AG08396 (cell line): ENCODE results near the gene NAA80.
"Not testable (repeated sequence)": the region's sequence is repeated elsewhere in the genome, so short reads cannot be mapped to it uniquely, and the experiment has no call there.

Source experiments
- DNase-seq: peaks from one replicate; pipeline ENCODE4 v3.0.0; 2012; ENCODE audit warnings: low spot score, mixed read lengths

Gene NAA80

DNA sequence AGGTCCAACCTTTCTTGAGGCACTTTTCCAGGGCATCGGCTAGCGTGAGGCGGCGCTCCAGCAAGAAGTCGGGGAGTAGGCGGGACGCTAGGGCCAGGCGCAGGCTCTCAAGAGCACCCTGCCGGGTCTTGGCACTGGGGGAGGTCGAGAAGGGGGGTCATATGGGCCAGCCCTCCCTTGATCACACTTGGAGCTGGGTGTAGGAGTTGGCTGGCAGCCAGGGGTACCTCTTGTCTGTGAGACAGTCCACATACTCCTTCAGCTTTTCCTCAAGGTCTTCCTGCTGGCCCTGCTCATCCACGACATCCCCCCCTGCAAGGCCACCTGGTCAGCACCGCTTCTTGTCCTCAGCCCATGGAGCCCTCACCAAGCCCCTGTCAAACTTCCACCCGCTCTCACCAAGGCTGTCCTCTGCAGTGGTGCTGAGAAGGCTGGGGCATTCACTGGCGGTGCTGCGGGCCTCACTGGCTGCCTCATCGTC lies 9.0 kb downstream of the NAA80 start:
- DNase-seq = no peak

DNA sequence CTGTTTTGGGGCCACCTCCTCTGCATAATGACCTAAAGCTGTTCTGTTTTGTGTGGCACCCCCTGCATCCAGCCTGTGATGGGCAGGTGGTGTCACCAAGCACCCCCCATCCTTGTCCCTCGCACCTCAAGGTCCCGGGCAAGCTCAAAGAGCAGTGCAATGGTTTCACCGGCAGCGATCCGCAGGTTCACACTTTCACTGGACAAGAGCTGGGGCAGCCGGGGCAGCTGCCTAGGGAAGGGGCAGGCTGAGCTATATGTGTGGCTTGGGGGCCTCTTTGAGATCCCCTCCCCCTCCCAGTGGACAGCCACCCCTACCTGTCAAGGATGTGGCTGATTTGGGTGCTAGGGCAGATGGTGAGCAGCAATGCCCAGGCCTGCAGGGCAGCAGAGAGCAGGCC lies 10.1 kb downstream of the NAA80 start:
- DNase-seq = no peak

DNA sequence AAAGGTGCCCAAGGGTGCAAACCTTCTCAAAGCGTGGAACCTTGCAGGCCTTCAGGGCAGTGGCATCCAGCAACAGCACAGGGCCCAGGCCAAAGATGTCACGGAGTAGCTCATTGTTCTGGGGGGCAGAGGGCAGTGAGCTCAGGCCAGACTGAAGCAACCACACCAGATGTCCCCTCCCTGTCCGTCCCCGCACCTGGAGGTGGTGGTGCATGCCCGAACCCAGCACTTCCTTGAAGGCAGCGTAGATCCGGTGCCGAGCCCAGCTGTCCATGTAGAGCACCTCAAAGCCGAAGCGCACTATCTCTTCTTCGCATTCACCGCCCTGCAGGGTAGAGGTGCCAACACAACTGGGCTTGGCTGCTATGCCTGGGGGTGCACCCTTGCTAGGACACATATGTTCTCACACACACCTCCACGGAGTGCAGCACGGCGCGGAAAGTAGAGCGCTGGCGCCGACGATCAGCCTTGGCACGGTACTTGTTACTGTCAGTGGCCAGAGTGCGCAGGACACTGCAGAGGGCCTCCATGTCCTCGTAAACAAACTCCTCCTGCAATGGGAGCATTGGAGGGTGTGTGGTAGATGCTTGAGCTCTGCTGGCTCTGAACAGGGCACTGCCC lies 10.7 kb downstream of the NAA80 start:
- DNase-seq = no peak

DNA sequence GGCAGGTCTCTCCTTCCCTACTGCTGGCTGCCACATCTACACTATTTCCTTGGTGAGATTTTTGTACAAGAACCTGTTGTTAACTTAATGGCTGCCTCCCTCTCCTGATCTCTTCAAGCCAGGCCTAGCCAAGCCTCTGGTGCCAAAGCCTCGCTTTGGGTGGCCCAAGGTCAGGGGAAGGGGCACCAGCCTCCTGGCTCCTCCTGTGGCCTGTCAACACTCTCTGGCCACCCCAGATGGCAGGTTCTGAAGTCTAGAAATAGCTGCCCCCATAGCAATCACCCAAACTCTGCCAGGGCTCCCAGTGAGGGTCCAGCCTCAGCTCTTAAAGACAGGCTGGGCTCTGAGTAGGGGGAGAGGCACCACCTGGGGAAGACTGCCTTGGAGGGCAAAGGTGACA lies 11.9 kb downstream of the NAA80 start:
- no peak for DNase-seq

- no peak for DNase-seq
Measured at GRCh38 chr3:50286322-50287227, 12.6 kb downstream of the NAA80 start.

DNA sequence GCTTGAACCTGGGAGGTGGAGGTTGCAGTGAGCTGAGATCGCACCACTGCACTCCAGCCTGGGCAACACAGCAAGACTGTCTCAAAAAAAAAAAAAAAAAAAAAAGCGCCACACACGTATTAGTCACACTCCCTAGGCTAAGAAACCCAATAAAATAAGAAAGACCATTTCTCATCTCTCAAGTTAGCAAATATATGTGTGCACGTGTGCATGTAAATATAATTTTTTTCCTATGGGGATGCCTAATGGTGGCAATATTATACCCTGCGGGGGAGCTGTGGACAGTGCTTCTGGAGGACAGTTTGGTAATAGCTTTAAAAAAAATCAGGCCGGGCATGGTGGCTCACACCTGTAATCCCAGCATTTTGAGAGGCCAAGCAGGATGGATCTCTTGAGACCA lies 15.1 kb downstream of the NAA80 start:
- not testable (repeated sequence) for DNase-seq

- no peak for DNase-seq
Measured at GRCh38 chr3:50279255-50280016, 19.8 kb downstream of the NAA80 start.

DNA sequence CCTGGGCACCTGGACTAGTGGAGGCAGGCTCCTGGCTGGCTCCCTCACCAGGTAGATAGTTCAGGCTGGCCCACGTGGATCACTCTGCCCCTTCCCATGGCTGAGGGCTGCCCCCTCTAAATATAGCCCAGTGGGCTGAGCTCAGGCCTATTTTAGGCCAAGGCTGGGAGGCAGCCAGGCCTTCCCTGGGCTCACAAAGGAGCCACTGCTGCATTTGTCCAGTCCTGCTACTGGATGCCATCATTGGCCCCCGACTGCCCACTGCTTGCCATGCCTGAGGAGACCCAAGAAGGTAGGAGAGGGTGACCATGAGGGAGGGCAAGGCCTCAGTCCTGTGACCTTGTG lies 20.4 kb downstream of the NAA80 start, which contains the start of gene LSMEM2:
Gene LSMEM2, plus strand, starts transcription at position 208 of the 345 bp plus-strand sequence. Its CDS starts 27 bp downstream, at position 235.
- no peak for DNase-seq

DNA sequence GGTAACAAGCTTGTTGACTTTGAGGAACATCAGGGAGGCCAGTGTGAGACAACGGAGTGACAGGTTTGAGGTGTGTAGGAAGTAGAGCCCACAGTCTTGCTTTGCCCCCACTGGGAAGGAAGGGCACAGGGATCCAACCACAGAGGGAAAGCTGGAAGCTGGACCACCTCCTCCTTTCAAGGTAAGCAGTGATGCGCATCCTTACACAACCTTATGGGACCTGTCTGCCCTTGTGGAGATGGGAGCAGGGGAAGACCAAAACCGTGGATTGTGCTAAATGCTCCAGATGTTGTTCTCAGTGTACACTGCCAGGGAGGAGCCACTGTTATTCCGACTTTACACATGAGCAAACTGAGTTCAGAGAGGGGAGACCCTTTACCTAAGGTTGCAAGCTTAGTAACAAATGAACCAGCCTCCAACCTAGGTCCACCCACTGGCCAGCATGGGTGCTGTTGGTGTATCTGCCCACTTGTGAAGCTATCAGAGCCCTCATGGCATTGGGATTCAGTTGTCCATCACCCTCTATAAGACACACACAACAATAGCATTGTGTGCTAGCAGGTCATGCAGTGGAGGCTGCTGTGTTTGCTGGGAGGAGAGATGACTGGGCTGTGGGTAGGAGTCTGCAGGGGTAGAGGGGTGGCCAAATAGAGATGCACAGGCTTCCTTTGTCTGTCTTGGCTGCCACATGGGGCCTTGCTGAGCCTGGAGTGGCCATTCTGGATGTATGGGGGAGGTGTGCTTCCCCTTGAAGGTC lies 20.9 kb downstream of the NAA80 start:
- no peak for DNase-seq

DNA sequence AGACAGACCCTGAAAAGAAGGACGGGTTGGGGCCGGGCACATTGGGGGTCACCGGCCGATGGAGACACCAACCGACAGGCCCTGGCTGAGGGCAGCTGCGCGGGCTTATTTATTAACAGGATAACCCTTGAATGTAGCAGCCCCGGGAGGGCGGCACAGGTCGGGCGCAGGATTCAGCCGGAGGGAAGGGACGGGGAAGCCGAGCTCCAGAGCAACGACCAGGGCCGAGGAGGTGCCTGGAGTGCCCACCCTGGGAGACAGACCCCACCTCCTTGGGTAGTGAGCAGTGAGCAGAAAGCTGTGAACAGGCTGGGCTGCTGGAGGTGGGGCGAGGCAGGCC lies 22.5 kb downstream of the NAA80 start:
- no peak for DNase-seq

GRCh38 chr3:50275996-50276761 lies 23.0 kb downstream of the NAA80 start:
- DNase-seq = no peak

GRCh38 chr3:50275141-50275995 lies 23.8 kb downstream of the NAA80 start:
- no peak for DNase-seq

- peak; percentile 68 for DNase-seq
Measured at GRCh38 chr3:50274371-50275104, 24.7 kb downstream of the NAA80 start.

GRCh38 chr3:50273689-50274065 lies 25.5 kb downstream of the NAA80 start:
- DNase-seq = no peak

DNA sequence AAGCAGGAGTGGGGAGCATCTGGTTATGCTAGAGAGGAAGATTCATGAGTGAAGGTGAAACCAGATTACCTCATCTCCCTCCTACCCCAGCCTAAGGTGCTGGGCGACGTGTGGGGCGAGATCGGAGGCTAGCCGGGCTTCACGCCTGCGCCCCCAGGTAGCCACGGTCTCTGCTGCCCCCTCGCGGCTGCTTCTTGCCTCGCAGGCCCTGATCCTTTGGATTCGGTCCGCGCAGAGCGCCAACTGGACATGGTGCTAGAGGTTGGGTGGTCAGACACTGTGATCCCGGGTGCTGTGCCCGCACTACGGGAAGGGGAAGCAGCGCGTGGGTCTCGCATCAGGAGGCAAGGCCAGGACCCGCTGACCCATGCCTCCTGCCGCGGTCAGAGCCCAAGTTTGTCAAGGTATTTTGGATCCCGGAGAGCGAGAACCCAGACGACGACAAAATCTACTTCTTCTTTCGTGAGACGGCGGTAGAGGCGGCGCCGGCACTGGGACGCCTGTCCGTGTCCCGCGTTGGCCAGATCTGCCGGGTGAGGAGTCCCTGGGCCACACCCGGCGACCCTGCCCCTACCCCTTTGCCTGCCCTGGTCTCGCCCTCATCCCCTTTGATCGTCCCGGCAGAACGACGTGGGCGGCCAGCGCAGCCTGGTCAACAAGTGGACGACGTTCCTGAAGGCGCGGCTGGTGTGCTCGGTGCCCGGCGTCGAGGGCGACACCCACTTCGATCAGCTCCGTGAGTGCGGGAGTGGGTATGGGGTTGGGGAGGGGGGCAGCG lies 26.1 kb downstream of the NAA80 start:
- peak; percentile 94 for DNase-seq

GRCh38 chr3:50272538-50272910 lies 26.7 kb downstream of the NAA80 start:
- not testable (repeated sequence) for DNase-seq

DNA sequence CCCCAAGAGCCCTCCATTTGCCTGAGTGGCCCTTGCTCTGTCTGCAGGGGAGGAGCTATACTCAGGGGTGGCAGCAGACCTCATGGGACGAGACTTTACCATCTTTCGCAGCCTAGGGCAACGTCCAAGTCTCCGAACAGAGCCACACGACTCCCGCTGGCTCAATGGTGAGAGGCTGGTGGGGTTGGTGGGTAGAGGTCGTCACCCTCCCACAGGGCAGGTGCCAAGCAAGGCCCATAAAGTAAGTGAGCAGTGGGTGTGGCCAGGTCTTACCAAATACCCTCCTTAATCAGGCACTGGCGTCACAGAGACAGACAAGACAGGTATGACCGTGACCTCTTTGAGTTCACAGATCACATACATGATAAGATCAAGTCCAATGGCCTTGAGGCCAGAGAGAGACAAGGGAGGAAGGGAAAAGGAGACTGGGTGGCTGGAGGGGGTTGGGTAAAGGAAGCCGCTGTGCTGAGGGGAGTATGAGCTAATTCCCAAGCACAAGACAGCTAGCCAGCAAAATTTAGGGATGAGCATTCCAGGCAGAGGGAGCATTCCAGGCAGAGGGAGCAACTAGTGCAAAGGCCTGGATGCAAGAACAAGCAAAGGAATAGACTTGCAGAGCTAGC lies 27.8 kb downstream of the NAA80 start:
- no peak for DNase-seq
